ENCODE measurements around the gene LMO4. TPM values are rescaled to one million over a fixed set of nuclear protein-coding genes. Genes with fewer than 3 reads are reported as not detected.
A peak's percentile ranks its signal among the peaks of the same experiment; 100 is the strongest.

Gene LMO4
- total RNA-seq, 1 donor from 2014 or later = 13.5 TPM

DNA sequence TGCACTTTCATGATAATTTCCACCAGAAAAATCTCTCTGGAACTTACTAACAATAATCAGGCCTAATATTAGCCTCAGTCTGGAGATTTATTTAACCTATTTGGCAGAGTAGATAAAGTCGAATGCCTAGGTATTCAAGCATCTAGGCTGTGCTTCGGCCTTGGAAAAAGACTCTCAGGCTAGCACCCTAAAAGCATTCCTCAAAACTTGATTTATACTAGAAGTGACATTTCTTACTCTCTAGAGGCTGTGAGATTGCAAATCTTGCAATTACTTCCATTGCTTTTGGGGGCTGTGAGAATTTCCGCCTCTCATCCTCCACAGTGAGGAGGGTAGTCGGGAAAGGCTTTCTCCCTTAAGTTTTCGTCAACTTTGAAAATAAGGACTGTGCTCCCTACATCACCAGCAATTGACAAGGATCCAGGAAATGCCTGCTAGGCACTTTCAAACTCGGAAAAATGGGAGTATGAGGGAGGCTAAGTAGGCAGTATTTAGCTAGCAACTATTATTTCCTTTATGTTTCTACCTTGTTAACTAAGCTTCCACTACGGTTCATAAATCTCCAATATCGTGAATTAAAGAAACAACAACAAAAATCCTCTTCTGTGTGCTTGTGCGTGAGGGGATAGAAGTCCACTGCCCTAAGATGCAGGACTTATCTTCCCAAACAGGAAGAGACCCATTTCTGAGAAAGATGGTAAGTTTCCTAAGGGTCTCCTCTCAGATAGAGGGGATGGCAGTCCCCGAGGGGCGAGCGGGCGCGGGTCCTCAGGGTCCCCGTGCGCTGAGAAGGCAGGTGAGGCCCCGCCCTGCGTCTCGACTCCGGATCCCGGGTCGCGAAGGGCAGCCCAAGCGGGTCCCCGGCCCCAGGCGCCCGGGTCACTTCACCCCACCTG lies 1.1 kb upstream of the LMO4 start:
- DNase-seq (ENCODE audit: low read depth in 2 of 2) = peak in 1 of 2 donors; percentile 1

- DNase-seq (ENCODE audit: low read depth in 2 of 2) = peak; percentile 52 to 59
Observed at GRCh38 chr1:87329051-87329525, 408 bp downstream of the LMO4 start.

DNA sequence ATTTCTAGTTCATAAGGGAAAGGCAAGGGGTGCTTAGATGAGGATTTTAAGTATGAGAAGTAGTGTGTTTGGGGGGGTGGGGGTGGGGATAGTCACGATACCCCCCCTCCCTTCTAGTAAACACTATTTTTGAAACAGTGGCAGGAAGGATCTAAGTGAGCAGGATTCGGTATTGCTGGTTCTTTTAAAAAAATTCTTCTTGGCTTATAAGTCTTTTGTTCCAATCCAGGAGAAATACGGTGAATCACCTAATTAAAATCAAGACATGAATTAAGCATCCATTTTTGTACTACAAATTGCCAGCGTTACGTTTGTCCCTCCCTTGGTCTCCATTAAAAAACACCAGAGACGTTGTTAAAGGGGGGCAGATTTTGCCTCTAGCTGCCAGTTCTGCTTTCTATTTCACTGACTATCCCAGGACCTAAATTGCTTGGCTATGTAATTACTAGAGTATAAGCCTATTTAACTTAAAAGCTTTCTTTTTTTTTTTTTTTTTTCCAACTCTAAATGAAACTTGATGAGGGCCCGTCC lies 911 bp downstream of the LMO4 start:
- peak; percentile 31 to 32 for DNase-seq (ENCODE audit: low read depth in 2 of 2)

- DNase-seq (ENCODE audit: low read depth in 2 of 2) = peak; percentile 9 to 30
Observed at GRCh38 chr1:87330057-87330884, 1.6 kb downstream of the LMO4 start.

GRCh38 chr1:87330885-87331364 lies 2.2 kb downstream of the LMO4 start:
- no peak for DNase-seq (ENCODE audit: low read depth in 2 of 2)

GRCh38 chr1:87331365-87332241 lies 2.9 kb downstream of the LMO4 start:
- DNase-seq (ENCODE audit: low read depth in 2 of 2) = peak; percentile 63 to 65

- DNase-seq (ENCODE audit: low read depth in 2 of 2) = peak in 1 of 2 donors; percentile 3
Observed at GRCh38 chr1:87333692-87334347, 5.1 kb downstream of the LMO4 start.

- DNase-seq (ENCODE audit: low read depth in 2 of 2) = peak; percentile 5 to 35
Observed at GRCh38 chr1:87334351-87335174, 5.9 kb downstream of the LMO4 start.

GRCh38 chr1:87335175-87335884 lies 6.7 kb downstream of the LMO4 start:
- DNase-seq (ENCODE audit: low read depth in 2 of 2) = peak; percentile 46 to 56

DNA sequence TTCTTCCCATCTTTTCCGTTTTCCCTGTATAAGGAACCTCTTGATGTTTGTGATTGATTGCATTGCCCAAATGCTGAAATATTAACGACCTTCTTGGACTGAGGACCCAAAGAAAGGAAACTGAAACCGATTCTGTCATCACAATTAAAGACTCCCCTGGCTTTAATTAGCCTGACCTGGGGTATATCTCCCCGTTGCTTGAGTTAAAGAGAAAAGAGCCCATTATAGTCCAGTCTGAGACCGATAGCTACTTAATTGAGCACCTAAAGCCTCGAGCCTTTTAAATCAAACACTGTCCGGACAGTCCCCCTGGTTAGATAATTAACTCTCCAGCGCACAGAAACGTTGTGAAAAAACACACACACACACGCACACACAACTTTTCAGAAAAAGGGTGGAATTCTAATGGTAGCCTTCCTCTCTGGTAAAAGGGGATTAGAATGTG lies 8.0 kb downstream of the LMO4 start:
- DNase-seq (ENCODE audit: low read depth in 2 of 2) = no peak

- no peak for DNase-seq (ENCODE audit: low read depth in 2 of 2)
Observed at GRCh38 chr1:87337606-87338005, 8.9 kb downstream of the LMO4 start.

- DNase-seq (ENCODE audit: low read depth in 2 of 2) = no peak
Observed at GRCh38 chr1:87338566-87338965, 9.9 kb downstream of the LMO4 start.

- DNase-seq (ENCODE audit: low read depth in 2 of 2) = no peak
Observed at GRCh38 chr1:87344231-87344630, 15.6 kb downstream of the LMO4 start.

GRCh38 chr1:87346130-87346814 lies 17.6 kb downstream of the LMO4 start:
- DNase-seq (ENCODE audit: low read depth in 2 of 2) = peak in 1 of 2 donors; percentile 58

- DNase-seq (ENCODE audit: low read depth in 2 of 2) = no peak
Observed at GRCh38 chr1:87348341-87349019, 19.8 kb downstream of the LMO4 start.

GRCh38 chr1:87349036-87349435 lies 20.4 kb downstream of the LMO4 start:
- no peak for DNase-seq (ENCODE audit: low read depth in 2 of 2)

- DNase-seq (ENCODE audit: low read depth in 2 of 2) = no peak
Observed at GRCh38 chr1:87355894-87356293, 27.2 kb downstream of the LMO4 start.

All from lung microvascular endothelial cell (primary cell).